ENCODE results near the gene SCGB1C2.

Gene SCGB1C2

DNA sequence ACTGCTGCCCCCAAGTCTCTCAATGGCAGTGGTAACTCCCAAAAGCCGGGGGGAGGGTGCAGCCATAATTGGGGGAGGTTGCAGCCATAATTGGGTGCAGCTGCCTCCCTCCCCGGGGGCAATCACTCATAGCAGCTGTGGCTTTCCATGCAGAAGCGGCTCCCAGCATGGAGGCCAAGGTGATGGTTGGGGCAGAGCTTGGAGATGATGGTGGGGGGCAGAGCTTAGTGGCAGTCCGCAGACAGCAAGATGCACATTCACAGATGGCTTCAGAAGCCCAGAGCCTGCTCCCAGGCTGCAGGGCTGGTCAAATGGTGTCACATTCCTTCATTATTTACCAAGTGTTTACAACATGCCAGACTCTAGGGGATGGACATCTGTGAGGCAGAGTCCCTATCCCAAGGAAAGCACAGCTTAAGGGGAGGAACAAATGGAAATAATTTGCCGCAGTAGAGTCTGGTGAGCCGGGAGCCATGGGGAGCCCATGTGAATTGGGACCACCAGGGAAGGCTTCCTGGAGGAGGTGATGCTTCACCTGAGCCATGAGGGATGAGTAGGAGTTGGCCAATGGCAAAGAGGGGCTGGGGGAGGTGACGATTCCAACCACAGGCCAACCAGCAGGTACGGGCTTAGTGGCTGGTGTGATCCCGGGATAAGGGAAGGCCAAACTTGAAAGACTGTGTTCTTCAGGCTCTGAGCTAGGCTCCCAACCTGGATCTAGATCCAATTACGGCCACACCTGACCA is 36.0 kb downstream of the SCGB1C2 start:
- DNase-seq, result no peak

DNA sequence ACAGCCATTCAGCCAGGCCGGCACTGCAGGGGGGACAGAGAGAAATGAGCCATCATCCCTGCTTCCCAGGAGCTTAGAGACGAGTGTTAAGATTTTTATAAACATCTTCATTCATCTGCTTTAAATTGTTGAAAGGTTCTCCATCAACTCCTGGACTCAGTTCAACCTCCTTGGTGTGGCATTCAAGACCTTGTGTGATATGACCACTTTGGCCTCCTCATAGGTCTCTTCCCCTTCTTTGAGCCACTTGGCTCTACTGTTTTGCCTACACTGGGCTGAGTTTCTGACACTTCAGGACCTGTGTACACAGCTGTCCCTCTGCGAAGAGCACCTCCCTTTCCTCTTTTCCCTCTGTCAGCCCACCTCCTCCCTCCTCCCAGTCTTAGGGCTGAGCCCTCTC is 39.8 kb downstream of the SCGB1C2 start:
- no peak for DNase-seq

DNA sequence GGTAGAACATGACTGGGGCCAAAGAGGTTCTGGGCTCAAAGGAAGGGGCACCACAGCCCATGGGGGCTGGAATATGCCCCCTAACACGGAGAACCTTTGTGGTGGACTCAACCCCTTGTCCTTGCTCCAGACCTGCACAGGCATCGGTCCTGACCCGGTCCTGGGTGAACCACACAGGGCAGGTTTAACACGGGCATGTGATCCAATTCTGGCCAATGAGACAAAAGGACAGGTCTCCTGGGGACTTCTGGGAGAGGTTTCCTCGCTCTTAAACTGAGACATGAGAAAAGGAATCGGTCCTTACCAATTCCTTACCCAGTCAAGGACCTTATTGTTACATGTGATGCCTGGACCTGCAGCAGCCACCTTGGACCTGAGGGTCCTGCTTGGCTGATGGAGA is 40.4 kb downstream of the SCGB1C2 start:
- no peak for DNase-seq

DNA sequence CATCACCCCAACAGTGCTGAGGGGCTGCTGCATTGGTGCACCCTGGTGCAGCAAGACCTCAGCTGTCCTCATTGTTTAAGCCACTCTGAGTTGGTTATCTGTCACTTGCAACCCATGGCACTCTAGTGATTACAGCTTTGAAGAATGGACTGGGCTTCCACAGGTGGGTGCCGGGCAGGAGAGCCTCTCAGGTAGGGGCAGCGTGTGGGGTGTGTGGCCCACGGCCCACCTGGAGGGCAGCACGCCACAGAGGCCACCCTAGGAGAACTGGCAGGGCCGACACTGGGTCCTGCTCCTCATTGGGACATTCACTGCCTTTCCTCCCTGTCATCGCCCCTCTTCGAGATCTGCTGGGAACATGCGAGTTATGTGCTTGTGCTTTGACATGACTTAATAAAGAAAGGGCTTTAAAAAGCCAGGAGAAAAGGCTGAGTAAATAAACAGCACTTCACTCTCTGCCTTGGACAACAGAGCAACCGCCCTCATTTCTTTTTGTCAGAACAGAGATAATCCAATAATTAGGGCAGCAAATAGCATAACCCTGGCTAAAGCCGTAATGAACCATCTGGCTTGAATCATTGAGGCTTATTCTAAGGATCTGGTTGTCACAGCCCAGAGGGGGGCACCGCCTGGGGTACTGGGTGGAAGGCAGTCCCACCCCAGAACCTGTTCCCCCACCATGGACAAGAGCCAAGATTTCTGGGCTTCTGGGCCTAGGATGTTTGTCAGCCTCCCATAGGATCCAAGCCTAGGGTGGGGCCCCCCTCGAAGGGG is 41.1 kb downstream of the SCGB1C2 start:
- peak; percentile 81 for DNase-seq

DNA sequence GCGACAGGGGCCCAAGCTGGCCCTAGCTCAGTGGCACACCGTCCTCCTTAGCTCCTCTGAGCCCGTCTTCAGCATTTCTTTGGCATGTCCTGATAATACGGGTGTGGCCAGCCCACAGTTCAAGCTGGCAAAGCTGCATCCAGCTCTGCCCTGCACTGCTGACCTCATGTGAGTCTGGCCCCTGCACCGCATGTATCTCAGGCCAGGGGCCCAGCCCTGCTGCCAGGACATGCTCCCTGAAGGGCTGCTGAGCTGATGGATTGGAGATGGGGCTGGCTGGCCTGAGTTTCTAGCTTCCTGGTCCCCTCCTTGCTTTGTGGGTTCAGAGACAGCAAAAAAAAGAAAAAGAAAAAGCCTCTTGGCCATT is 41.7 kb downstream of the SCGB1C2 start:
- no peak for DNase-seq

DNA sequence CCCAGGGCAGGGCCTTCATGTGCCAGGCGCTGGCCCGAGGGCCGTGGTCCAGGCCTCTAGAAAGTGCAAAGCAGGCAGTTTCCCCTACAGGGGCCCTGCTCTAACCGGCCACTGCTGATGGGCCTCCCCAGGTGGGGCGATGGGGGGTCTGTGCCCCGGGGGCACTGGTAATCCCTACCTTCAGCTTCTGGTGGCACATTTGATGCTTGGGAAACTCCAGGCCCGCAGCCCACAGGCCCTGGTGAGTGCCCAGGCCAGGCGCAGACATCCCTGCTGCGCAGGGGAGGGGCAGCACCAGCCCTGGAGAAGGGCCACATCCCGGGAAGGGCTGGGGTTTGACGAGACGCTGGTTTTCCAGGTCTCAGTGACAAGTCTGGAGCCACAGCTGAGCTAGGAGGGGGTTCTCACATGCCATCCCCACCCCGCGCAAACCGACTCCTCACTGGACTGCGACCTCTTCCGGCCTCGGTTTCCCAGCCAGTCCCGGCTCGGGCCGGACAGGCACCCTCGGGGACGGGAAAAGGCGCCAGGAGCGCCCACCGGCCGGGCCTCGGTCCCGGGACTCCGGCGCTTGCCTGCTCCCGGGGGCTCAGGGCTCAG is 42.5 kb downstream of the SCGB1C2 start:
- DNase-seq, result no peak

DNA sequence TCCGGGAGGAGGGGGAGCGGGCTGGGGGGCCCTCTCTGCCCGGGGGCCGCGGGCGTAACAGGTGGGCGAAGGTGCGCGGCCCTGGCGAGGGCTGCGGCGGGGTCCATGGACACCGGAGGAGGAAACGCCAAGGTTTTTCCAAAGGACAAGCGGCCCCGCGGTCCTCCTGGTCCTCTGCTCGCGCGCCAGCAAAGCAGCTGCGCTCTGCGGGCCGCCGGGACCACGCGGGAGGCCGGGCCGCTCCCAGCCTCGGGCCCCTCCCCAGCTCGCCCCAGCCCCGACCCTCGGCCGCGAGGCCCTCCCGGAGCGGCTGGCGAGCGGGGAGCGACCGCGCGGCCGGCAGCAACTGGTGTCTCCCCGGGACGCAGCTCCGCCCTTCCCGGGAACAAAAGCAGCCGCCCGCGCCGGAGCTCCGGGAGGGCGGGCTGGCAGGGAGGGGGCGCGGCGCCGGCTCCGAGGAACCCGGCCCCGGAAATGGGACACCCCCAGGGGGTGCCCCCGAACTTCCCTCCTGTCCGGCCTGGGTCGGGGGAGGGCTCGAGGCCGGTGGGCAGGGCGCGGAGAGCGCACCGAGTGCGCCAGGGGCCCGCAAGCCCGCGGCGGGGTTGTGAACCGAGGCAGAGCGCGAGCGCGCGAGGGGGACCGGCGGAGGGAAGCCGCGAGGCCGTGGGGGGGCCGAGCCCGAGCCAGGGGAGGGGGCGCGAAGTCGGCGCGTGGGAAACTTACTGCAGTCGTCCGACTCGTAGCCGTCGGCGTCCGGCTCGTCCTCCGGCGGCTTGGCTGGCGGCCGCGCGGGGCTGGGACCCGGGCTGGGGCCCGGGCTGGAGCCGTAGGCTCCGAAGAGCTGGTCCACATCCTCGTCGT is 43.2 kb downstream of the SCGB1C2 start:
- DNase-seq, result no peak

DNA sequence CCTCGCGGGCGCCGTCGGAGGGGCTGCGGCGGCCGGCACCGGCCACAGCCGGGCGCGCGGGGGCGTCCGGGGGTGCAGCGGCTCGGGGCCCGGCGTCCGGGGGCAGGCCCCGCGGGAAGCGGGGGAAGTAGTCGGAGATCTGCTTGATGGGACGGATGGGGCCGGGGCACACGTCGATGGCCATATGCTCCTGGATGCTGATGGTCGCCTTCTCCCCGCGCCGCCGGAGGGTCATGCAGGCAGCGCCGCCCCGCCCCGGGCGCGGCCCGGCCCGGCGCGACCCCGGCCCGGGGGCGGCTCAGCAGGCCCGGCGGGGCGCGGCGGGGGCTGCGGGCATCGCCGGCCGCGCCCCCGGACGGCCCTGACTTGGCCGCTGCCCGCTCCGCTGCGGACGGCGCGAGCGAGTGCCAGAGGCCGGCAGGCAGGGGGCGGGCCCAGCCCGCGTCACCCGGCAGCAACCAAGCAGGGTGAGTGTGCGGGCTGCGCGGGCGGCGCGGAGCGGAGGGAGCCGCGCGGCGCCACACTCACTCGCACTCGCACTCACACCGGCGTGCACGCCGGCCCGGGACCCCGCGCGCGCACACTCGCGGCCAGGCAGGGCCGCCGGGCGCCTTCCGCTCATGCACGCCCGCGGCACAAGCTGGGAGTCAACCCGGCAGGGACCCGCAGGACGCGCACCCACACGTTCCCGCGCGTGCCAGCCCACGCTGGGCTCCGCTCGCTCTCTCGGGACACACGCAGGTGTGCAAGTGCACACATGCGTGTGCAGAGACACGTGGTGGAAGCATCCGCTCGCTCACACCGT is 44.1 kb downstream of the SCGB1C2 start, which contains the start of gene DOC2B:
DOC2B (minus strand) TSS at position 406 of the 805 bp plus-strand sequence; CDS start at position 235, 171 bp downstream.
- DNase-seq, result no peak

DNA sequence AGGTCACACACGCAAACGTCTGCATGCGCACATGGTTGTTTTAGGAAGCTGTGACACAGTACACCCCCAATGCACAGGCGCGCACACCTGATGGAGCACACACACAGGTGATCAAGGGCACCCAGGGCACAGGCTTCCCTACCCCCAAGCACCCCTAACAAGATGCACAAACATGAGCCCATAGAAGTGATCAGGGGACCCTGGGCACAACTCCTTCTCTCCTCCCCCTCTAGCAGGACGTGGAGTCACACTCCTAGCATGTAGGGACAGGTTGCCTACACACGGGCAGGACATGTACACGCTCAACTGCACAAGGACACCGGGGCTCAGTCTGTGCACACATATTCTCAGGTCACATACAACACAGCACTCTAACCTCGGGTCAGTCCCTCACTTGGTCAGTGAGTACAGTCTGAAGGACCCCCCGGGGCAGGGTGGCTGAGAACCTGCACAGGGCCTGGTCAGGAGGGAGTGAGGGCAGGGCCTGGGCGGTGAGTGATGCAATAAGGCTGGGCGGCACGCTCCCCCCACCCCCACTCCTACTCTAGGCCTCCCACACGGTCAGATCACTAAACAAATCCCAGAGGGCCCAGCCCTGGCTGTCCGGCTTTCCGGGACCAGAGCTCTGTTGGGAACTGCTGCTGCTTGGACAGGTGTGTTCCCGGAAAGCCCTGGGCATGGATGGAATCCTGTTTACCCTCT is 44.8 kb downstream of the SCGB1C2 start:
- no peak for DNase-seq

DNA sequence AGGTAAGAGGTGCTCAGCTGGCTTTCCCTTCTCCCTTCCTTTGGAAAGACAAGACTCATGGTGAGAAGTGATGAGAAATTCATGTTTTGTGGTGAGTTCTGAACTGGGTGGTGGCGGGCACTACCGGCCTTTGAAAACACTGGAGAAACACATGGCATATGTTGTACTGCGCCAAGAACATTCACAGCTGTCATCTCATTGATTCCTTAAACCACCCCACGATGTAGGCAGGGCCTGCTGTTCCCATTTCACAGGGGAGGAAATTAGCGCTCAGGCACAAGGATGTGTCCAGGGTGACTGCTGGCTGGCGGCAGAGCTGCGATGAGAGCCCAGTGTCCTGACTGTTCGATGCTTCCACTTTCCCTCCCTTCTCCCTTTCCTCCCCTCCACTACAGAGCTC is 45.7 kb downstream of the SCGB1C2 start:
- DNase-seq, result peak; percentile 14

DNA sequence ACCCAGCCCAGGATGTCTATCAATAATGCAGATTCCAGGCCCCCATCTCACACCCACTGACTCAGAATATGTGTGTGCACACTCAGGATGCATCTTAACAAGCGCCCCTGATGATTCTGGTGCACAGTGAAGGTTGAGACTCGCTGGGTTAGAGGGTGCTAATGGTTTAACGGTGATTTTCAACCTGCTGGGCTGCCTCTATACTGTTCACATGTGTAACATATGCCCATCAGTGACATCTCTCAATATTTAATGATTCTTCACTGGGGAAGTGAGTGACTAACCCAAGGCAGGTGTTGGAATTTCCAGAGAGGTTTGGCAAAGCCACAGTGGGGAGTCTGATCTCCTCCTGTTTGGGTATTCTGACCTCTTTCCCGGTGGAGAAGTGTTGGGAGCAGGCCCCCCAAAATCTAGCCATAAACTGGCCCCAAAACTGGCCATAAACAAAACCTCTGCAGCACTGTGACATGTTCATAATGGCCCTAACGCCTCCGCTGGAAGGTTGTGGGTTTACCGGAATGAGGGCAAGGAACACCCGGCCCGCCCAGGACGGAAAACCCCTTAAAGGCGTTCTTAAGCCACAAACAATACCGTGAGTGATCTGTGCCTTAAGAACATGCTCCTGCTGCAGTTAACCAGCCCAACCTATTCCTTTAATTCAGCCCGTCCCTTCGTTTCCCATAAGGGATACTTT is 48.2 kb downstream of the SCGB1C2 start:
- no peak for DNase-seq

DNA sequence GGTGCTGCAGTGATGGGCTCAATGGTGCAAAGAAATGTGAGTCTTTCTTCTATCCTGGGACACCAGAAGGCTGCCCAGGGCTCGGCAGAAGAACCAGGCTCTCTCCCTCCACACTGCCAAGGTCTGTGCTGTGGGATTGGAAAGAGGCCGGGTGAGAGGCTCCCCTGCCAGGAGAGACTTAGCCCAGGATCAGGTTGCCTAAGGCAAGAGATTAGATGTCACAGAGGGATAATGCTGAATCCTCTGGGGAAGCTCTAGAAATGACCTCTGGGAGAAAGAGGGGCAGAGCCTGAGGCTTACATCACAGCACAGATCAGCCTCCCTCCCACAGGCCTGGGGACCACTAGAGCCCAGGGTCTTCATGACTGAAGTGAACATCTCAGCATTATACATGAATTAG is 49.8 kb downstream of the SCGB1C2 start:
- no peak for DNase-seq
